Measurements from ENCODE around the gene CROCC2. TPM values are rescaled to one million over a fixed set of nuclear protein-coding genes. Genes with fewer than 3 reads are reported as not detected.

CROCC2 gene
- total and polyA plus RNA-seq, 11 donors, result not detected

DNA sequence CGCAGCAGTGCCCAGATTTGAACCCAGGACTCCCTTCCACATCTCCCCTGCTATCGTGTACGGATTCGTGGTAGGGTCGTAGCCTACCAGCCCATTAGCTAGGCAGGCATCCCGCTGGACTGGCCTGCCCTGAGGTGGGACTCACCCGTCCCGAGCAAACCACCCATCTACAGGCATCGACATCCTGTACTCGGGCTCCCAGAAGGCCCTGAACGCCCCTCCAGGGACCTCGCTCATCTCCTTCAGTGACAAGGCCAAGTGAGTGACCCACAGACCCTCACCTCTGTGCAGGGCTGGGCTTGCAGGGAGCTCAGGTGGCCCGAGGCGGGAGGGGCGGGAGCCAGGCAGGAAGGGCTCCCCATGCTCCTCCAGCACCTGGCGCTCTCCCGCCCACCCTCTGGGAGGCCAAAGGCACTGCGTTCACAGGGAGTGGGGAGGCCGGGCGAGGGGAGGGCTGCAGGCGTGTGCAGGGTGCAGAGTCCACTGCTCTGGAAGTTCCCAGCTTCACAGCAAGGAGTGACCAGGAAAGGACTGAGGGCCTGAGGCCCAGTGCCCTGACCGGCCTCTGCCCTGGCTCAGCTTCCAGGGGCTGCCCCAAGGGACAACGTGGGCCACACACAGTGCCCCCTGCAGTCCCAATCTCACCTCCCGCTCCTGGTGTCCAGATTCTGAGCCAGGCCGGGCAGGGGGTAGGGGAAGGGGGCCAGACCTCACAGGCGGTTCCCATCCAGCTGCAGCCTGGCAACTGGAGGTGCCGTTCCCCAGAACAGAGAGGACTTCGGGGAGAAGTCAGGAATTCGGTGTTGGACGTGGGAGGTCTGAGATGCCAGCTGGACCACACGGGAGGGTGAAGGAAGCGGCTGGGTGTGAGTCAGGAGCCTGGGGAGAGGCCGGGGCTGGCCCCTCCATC is 32.1 kb upstream of the CROCC2 start:
- peak in 1 of 4 donors; percentile 15 for ATAC-seq

DNA sequence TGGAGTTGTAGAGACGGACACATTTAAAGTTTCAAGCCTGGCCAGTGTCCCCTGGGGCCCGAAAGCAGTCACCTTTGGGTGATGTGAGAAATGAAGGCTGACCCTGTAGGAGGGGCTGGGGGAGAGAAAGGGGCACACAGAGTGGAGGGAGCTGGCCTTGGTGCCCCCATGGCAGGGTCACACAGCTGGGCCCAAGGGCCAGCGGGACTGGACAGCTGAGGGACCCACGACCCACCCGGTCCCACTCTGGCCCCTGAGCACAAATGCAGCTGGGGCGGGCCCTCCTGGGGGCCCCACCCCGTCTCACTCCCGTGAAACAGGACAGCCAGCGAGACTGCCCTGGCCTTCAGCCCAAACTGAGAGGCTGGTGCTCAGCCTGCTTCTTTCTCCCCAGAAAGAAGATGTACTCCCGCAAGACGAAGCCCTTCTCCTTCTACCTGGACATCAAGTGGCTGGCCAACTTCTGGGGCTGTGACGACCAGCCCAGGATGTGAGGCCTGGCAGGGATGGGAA is 31.4 kb upstream of the CROCC2 start:
- ATAC-seq (no peak), DNase-seq (no peak)
- no peaks in the 10 kb centered on the region for H3K36me3 ChIP-seq
- TF ChIP-seq, protein P1, sequence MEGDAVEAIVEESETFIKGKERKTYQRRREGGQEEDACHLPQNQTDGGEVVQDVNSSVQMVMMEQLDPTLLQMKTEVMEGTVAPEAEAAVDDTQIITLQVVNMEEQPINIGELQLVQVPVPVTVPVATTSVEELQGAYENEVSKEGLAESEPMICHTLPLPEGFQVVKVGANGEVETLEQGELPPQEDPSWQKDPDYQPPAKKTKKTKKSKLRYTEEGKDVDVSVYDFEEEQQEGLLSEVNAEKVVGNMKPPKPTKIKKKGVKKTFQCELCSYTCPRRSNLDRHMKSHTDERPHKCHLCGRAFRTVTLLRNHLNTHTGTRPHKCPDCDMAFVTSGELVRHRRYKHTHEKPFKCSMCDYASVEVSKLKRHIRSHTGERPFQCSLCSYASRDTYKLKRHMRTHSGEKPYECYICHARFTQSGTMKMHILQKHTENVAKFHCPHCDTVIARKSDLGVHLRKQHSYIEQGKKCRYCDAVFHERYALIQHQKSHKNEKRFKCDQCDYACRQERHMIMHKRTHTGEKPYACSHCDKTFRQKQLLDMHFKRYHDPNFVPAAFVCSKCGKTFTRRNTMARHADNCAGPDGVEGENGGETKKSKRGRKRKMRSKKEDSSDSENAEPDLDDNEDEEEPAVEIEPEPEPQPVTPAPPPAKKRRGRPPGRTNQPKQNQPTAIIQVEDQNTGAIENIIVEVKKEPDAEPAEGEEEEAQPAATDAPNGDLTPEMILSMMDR (IDR thresholded peaks at IDR 0.05), result no peak
- intact Hi-C loops (cut with DNase I), result no loop called here
- no peak overlapping the region for H3K4me3 ChIP-seq
- H3K9me3 ChIP-seq, result no peaks in the 10 kb centered on the region
- H3K4me1 ChIP-seq, result no peaks in the 10 kb centered on the region
- H3K27me3 ChIP-seq, result no peaks in the 10 kb centered on the region
- 82 to 87% (median 85%) methylated on average over 12 of the region's 12 CpGs for WGBS, 4 donors
- no peak overlapping the region for H3K27ac ChIP-seq

More for the DNA sequence above, 32.1 kb upstream of the CROCC2 start:
- no peak for TF ChIP-seq POLR2A (IDR thresholded peaks at IDR 0.05)
- TF ChIP-seq, protein P1 (IDR thresholded peaks at IDR 0.05), result no peak
- intact Hi-C loops (cut with DNase I), result no loop called here
- Histone ChIP-seq H3K4me1 (no peaks in the 10 kb centered on the region), H3K27me3 (no peaks in the 10 kb centered on the region), H3K4me3 (no peak overlapping the region), H3K36me3 (no peaks in the 10 kb centered on the region), H3K27ac (no peak overlapping the region), H3K9me3 (no peaks in the 10 kb centered on the region)
- no peak for DNase-seq
- WGBS, 4 donors, result 76 to 82% (median 80%) methylated on average over 26 to 33 of the region's 33 CpGs

DNA sequence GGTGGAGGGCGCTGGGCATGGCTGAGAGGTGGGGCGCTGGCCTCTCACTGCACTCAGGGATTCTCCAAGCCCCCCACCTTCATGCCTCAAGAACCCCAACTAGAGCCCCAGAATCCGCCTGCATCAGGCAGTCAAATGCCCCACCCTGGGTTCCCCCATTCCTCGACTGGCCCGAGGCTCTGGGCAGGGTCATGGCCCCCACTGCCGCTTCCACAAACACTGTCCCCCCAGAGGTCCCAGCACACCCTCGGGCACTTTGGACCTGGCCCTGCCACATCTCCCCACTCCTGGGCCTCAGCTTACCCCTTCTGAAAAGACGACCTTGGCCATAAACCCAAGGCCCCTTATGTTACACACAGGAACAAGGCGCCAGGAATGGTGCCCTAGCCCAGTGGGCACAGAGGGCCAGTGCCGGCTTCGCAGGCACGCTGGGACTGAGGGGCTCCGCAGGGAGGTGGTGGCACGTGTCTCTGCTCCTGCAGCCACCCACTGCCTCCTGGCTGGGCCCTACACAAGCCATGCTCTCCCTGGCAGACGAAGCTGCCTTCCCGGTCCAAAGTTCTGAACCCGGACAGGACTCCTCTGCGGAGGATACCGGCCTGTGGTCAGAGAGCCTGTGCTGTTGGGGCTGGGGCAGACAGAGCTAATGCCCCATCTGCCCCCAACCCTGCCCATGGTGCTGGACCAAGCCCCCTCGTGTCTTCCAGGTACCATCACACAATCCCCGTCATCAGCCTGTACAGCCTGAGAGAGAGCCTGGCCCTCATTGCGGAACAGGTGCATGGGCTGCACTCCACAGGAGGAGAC is 30.7 kb upstream of the CROCC2 start:
- 94 to 97% (median 94%) methylated on average over 18 to 22 of the region's 22 CpGs for WGBS, 4 donors
- intact Hi-C loops (cut with DNase I), result no loop called here
- TF ChIP-seq POLR2A (IDR thresholded peaks at IDR 0.05), result no peak
- TF ChIP-seq, protein P1 (IDR thresholded peaks at IDR 0.05), result no peak
- Histone ChIP-seq H3K9me3 (no peaks in the 10 kb centered on the region), H3K36me3 (no peaks in the 10 kb centered on the region), H3K27me3 (no peaks in the 10 kb centered on the region), H3K4me3 (no peak overlapping the region), H3K27ac (no peak overlapping the region), H3K4me1 (no peaks in the 10 kb centered on the region)
- no peak for DNase-seq
- no peak for ATAC-seq

DNA sequence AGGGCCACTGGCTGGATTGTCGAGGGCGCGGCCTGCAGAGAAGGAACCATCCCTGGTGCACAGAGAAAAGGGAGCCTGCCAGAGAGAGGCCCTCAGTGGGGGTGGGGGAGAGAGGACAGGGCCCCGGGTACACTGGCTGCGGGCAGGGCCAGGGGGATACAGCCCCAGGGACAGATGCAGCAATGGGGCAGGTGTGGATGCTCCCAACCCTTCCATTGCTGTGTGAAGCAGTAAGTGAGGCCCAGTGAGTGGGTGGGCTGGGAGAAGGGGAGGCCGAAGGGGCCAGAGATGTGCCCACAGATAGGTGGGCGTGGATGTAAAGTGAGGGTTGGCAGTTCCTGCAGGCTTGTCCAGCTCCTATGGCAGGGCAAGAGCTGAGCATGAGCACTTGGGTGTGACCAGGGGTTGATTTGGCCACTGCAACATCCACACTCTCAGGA is 30.1 kb upstream of the CROCC2 start:
- intact Hi-C loops (cut with DNase I), result no loop called here

More for the DNA sequence above, 30.1 kb upstream of the CROCC2 start:
- ATAC-seq, result no peak
- H3K27me3 ChIP-seq, result no peaks in the 10 kb centered on the region
- H3K36me3 ChIP-seq, result no peaks in the 10 kb centered on the region
- no peaks in the 10 kb centered on the region for H3K4me1 ChIP-seq
- no peaks in the 10 kb centered on the region for H3K9me3 ChIP-seq
- 67 to 77% (median 70%) methylated on average over 7 of the region's 7 CpGs for WGBS, 4 donors
- H3K27ac ChIP-seq, result no peak overlapping the region
- no peak for DNase-seq
- TF ChIP-seq, protein P1 (IDR thresholded peaks at IDR 0.05), result no peak
- no peak for TF ChIP-seq POLR2A (IDR thresholded peaks at IDR 0.05)
- H3K4me3 ChIP-seq, result no peak overlapping the region

Data from heart left ventricle (tissue), 16 donors.